OCI-LY7 (cell line): ENCODE results near the gene CAPN14. TPM values are rescaled to one million over a fixed set of nuclear protein-coding genes. Genes with fewer than 3 reads are reported as not detected.

Experiments
- BruUV-seq: library from RNA; stranded (reverse); fragments of 400-500 nt; replicated peaks from 2 replicates; lab custom pipeline; 2021; lab: Mats Ljungman, UMichigan
- CTCF ChIA-PET: fragments of 300-600 bp; sonication (Branson Sonifier 250); formaldehyde crosslinking; loops from one replicate; lab custom pipeline; 2022; ENCODE audit warnings: antibody characterized with exemption; ENCODE audit not compliant: unreplicated experiment; lab: Charles Lee
- POLR2A ChIA-PET: fragments of 300-600 bp; sonication (Branson Sonifier 250); formaldehyde crosslinking; loops from one replicate; lab custom pipeline; 2022; ENCODE audit warnings: antibody characterized with exemption; lab: Charles Lee
- DNase-seq: peaks from one replicate; pipeline ENCODE4 v3.0.0-alpha.2; 2015; ENCODE audit warnings: low spot score
- H2AFZ ChIP-seq: fragments of 200-600 bp; sonication (generic), shearing (Covaris generic); 2 replicates; pipeline ENCODE4 v1.6.1; 2014; ENCODE audit warnings: mild to moderate bottlenecking, antibody characterized with exemption, low read length, moderate library complexity
- H3K27ac ChIP-seq: fragments of 200-600 bp; sonication (generic); 2 replicates; pipeline ENCODE4 v1.5.1; 2014; ENCODE audit warnings: mixed run types, low read depth, mild to moderate bottlenecking, moderate library complexity, low read length, inconsistent platforms; ENCODE audit not compliant: poor library complexity, severe bottlenecking
- H3K36me3 ChIP-seq: fragments of 200-600 bp; sonication (generic); 2 replicates; pipeline ENCODE4 v1.6.1; 2014; ENCODE audit warnings: mild to moderate bottlenecking, antibody characterized with exemption, low read length, moderate library complexity, mixed read lengths; ENCODE audit not compliant: insufficient read depth
- H3K4me1 ChIP-seq: fragments of 200-600 bp; sonication (generic); 2 replicates; pipeline ENCODE4 v1.5.1; 2014; ENCODE audit warnings: mild to moderate bottlenecking, low read length; ENCODE audit not compliant: insufficient read depth, poor library complexity, severe bottlenecking
- H3K4me2 ChIP-seq: fragments of 200-600 bp; sonication (generic); 2 replicates; pipeline ENCODE4 v1.6.1; 2014; ENCODE audit warnings: mild to moderate bottlenecking, low read length
- H3K4me3 ChIP-seq: fragments of 200-600 bp; sonication (generic); 2 replicates; pipeline ENCODE4 v1.5.1; 2014; ENCODE audit warnings: mild to moderate bottlenecking, low read depth, low read length; ENCODE audit not compliant: poor library complexity, severe bottlenecking
- H3K79me2 ChIP-seq: fragments of 200-600 bp; sonication (generic); 2 replicates; pipeline ENCODE4 v1.6.1; 2016; ENCODE audit warnings: low read depth, mild to moderate bottlenecking, low read length, moderate library complexity, mixed read lengths; ENCODE audit not compliant: insufficient read depth
- H3K9me2 ChIP-seq: fragments of 200-600 bp; sonication (generic); 2 replicates; pipeline ENCODE4 v1.6.1; 2016; ENCODE audit warnings: mild to moderate bottlenecking, low read length, mixed read lengths; ENCODE audit not compliant: insufficient read depth
- H3K9me3 ChIP-seq: fragments of 200-600 bp; sonication (generic); 2 replicates; pipeline ENCODE4 v1.6.1; 2014; ENCODE audit warnings: mild to moderate bottlenecking, mixed run types, low read length, mixed read lengths
- H4K20me1 ChIP-seq: fragments of 200-600 bp; sonication (generic); 2 replicates; pipeline ENCODE4 v1.6.1; 2014; ENCODE audit warnings: mild to moderate bottlenecking, antibody characterized with exemption, low read length, moderate library complexity, mixed read lengths; ENCODE audit not compliant: insufficient read depth
- EZH2phosphoT487 ChIP-seq: fragments of 200-600 bp; sonication (generic); IDR thresholded peaks from 2 replicates; pipeline ENCODE4 v1.6.1; 2018; ENCODE audit warnings: low read depth, borderline replicate concordance, mild to moderate bottlenecking, mixed run types, antibody characterized with exemption, low read length, moderate library complexity, mixed read lengths
- intact Hi-C: fragments of 100-400 bp; cut with micrococcal nuclease; formaldehyde crosslinking; loops from one replicate; pipeline ENCODE4 v1.10.0; 2022; ENCODE audit not compliant: unreplicated experiment
- total RNA-seq, 2 experiments: library from RNA; depleted of rRNA in 1 of 2; stranded (reverse); fragments of >200 nt in 1 of 2; shearing (Covaris generic) in 1 of 2; gene quantifications; 2 replicates each; pipeline ENCODE4 v1.2.3, GENCODE V29; 2014 to 2022
- TF ChIP-seq, protein P1 (sequence below): fragments of 200-600 bp; sonication (generic); conservative IDR thresholded peaks from 2 replicates; pipeline ENCODE4 v1.5.1; 2014; ENCODE audit warnings: mild to moderate bottlenecking, antibody characterized with exemption, low read length, moderate library complexity, mixed read lengths

CAPN14 gene
- total RNA-seq, 2 experiments from 2014 or later, result 1.4 to 4.0 TPM

GRCh38 chr2:31168291-31168690 is 49.0 kb downstream of the CAPN14 start:
- intact Hi-C loops, result no loop called here

DNA sequence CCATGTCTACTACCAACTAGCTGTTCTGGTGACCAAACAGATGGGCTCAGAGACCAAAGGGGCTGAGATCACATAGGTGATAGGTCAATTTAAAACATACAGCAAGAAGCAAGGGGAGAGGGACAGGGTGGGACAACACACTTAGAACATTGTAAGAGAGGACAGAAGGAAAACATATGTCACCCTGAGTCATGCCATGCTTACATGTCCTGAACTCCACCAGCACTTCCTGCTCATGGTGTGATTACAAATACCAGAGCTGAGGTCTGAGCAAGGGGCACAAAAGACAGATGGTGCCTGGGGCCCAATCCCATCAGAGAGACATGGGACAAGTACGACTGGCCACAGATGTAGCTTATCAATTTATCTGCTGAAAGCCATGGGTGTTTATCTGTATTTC is 50.4 kb downstream of the CAPN14 start:
- H3K4me1 ChIP-seq, result peaks cover 33% of the 10 kb centered on the region
- H3K4me3 ChIP-seq, result no peak overlapping the region
- H3K36me3 ChIP-seq, result no peaks in the 10 kb centered on the region
- H3K27ac ChIP-seq, result no peak overlapping the region
- ChIA-PET POLR2A (interaction anchor here (1.0 to 1.6 kb wide), 2 partner anchors 26 to 306 kb away, joined by 3 read pairs; no protein-coding TSS in a partner anchor), CTCF (no interaction called here)
- H3K4me2 ChIP-seq, result no peak overlapping the region
- H3K79me2 ChIP-seq, result no peaks in the 10 kb centered on the region
- H3K9me3 ChIP-seq, result no peaks in the 10 kb centered on the region
- H4K20me1 ChIP-seq, result no peaks in the 10 kb centered on the region
- DNase-seq, result no peak
- H2AFZ ChIP-seq, result no peak overlapping the region
- H3K9me2 ChIP-seq, result no peaks in the 10 kb centered on the region
- no TSS peak for BruUV-seq
- TF ChIP-seq, protein P1, sequence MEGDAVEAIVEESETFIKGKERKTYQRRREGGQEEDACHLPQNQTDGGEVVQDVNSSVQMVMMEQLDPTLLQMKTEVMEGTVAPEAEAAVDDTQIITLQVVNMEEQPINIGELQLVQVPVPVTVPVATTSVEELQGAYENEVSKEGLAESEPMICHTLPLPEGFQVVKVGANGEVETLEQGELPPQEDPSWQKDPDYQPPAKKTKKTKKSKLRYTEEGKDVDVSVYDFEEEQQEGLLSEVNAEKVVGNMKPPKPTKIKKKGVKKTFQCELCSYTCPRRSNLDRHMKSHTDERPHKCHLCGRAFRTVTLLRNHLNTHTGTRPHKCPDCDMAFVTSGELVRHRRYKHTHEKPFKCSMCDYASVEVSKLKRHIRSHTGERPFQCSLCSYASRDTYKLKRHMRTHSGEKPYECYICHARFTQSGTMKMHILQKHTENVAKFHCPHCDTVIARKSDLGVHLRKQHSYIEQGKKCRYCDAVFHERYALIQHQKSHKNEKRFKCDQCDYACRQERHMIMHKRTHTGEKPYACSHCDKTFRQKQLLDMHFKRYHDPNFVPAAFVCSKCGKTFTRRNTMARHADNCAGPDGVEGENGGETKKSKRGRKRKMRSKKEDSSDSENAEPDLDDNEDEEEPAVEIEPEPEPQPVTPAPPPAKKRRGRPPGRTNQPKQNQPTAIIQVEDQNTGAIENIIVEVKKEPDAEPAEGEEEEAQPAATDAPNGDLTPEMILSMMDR, result no peak
- TF ChIP-seq EZH2phosphoT487, result no peak
- intact Hi-C loops, result no loop called here

More at GRCh38 chr2:31168291-31168690, 49.0 kb downstream of the CAPN14 start:
- Histone ChIP-seq H3K9me2 (no peaks in the 10 kb centered on the region), H4K20me1 (no peaks in the 10 kb centered on the region), H3K4me1 (peaks cover 32% of the 10 kb centered on the region), H3K27ac (no peak overlapping the region), H3K79me2 (no peaks in the 10 kb centered on the region), H3K4me3 (no peak overlapping the region), H3K36me3 (no peaks in the 10 kb centered on the region), H3K4me2 (no peak overlapping the region), H3K9me3 (no peaks in the 10 kb centered on the region), H2AFZ (no peak overlapping the region)
- ChIA-PET POLR2A (interaction anchor here (0.6 kb wide), 1 partner anchor 53 kb away, joined by 4 read pairs; no protein-coding TSS in a partner anchor), CTCF (no interaction called here)
- no peak for DNase-seq
- no TSS peak for BruUV-seq
- TF ChIP-seq, protein P1, result no peak
- no peak for TF ChIP-seq EZH2phosphoT487

- no peak for TF ChIP-seq EZH2phosphoT487
- H2AFZ ChIP-seq, result no peak overlapping the region
- DNase-seq, result no peak
- H3K79me2 ChIP-seq, result no peaks in the 10 kb centered on the region
- no peaks in the 10 kb centered on the region for H3K36me3 ChIP-seq
- H3K4me3 ChIP-seq, result no peak overlapping the region
- POLR2A ChIA-PET, result interaction anchor here (0.6 to 1.6 kb wide), 2 partner anchors 11 to 901 kb away, joined by 7 to 8 read pairs; no protein-coding TSS in a partner anchor
- peaks cover 30% of the 10 kb centered on the region for H3K4me1 ChIP-seq
- no peak overlapping the region for H3K4me2 ChIP-seq
- H3K9me3 ChIP-seq, result no peaks in the 10 kb centered on the region
- CTCF ChIA-PET, result no interaction called here
- no TSS peak for BruUV-seq
- no peaks in the 10 kb centered on the region for H4K20me1 ChIP-seq
- H3K27ac ChIP-seq, result no peak overlapping the region
- intact Hi-C loops, result no loop called here
- no peaks in the 10 kb centered on the region for H3K9me2 ChIP-seq
These were observed 54.2 kb downstream of the CAPN14 start for GRCh38 chr2:31163011-31163539.
